ENCODE data around the gene BCAP31.
"Not testable (repeated sequence)": the region's sequence is repeated elsewhere in the genome, so short reads cannot be mapped to it uniquely, and the experiment has no call there.

The BCAP31 gene

DNA sequence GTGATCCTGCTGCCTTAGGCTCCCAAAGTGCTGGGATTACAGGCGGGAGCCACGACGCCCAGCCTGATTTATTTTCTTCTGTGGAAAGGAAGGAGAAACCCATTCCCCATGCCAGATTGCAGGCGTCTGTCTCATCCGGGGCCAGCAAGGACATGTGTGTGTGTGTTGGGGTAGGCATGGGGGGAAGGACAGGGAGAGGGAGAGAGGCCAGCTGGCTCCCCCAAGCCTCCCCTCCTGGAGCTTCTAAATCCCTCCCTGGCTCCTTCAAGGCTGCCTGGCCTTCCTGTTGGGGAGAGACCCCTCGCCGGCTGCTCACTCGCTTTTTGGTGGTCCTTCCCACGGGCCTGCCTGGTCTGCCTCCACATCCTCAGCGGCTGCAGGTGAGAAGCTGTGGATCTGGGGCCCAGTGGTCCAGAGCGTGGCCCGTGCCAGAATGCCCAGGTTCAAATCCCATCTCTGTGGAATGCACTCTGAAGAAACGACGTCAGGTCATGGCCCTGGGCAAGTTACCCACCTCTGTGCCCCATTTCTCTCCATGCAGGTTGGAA lies 38.5 kb upstream of the BCAP31 start:
- DNase-seq: no peak

DNA sequence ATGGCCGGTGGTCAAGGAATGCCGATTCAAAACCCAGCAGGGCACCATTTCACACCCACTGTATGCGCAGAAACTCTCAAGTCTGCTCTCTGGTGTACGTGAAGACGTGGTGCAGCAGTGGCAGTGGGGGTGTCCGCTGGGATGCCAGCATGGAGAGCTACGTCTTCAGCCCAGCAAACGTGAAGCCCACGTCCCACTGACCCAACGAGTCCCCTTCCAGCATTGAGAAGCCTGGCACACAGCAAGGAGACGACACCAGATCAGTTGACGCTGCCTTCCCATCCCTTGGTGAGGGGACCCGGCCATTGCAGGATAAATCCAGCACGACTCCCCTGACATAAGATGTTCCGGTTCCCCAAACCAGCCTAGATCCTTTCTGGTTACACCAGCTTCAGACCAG lies 37.7 kb upstream of the BCAP31 start:
- DNase-seq: no peak

DNA sequence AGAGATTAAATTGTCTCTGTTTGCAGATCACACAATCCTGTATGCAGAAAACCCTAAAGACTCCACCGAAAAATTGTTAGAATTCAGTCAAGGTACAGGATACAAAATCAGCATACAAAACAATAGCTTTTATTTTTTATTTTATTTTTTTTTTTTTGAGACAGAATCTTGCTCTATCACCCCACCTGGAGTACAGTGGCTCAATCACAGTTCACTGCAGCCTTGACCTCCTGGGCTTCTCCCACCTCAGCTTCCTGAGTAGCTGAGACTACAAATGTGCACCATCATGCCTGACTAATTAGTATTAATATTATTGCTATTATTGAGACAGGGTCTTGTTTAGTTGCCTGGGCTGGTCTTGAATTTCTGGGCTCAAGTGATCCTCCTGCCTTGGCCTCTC lies 30.9 kb upstream of the BCAP31 start:
- DNase-seq: no peak

DNA sequence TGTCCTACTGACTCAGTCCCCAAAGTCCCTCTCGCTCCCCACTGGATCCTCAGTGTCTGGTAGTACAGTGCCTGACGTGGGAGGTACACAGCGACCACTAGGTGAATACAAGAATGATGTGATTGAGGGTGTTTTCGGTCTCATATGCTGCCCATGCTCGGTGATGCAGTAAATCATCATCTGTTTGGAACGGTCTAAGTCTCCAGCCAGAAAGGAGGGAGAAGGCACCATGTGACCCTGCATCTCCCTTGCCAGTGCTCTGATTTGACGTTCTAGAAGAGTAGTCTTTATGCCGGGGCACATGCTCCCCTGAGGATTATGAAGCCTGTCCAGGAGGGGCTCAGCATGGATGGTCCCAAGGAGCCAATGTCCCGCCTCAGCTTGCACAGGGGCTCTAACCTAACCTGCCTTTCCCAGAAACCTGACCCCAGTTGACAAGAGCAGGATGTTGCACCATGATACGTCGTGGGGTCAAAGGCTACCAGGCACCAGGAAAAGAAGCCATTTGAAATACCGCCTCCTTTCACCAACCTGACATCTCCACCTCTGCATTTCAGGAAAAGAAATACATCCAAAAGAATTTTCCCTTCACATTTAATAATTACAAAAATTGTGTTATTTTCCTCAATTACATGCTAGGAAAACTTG lies 26.1 kb upstream of the BCAP31 start:
- DNase-seq: peak in 1 of 14 donors; percentile 49

DNA sequence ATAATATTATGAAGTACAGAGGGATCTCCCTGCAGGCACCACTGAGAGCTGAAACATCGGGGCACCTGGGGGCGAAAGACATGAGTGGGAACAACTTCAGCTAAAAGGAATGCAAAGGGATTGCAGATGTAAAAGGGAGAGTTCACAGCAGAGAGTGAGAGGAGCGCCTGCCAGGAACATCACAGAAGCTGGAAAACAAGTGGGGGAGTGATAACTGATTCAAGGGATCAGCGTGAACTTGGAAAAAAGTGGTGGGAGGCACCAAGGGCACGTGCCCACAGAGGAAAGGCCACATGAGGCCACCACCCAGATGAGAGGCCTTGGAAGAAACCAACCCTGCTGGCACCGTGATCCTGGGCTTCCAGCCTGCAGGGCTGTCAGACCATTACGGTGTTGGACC lies 24.8 kb upstream of the BCAP31 start:
- DNase-seq: not testable (repeated sequence)

DNA sequence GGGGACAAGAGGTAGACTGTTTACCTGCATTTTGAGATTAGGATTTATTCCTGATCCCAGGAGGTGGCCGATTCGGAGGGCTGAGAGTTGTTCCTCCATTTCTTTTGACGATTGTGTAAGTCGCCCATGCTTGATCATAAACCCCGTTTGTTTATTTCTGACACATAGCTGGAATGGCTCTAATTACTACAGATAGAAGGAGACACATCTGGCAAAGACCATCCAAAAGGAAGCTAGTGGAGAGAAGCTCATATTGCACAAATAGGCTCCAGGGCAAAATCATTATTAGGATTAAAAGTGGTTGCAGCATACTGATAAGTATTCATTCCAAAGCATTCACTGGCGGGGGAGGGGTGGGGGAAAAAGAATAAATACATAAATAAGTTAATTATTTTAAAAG lies 22.8 kb upstream of the BCAP31 start:
- not testable (repeated sequence) for DNase-seq

DNA sequence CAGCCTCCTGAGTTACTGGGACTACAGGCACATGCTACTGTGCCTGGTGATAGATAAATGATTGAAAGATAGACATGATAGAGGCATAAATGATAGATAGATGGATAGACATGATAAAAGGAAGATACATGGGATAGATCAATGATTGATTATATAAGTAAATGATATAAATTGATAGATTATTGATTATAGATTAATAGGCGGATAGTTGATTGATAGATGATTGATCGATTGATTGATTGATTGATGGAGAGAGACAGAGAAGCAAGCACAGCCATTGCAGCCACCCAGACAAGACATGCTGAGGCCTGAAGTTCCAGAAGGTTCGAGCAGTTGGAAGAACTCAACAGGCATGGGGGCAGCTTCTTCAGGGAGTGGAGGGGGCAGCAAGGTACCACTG lies 22.2 kb upstream of the BCAP31 start:
- no peak for DNase-seq

DNA sequence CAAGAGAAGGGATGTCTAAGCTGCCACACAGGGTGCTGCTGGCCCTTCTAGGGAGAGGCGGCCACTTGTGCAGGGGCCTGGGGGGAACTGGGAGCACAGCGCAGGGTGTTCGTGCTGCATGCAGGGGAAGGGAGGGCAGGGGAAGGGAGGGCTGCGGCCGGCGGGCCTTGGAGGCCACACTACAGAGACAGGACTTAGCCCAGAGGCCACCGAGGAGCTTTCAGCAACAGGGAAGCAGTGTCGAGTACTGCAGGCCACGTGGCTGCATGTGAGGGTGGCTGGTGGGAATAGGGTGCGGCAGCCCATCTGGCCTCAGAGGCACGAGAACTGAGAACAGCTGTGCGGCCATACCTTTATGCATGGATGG lies 20.9 kb upstream of the BCAP31 start:
- not testable (repeated sequence) for DNase-seq

DNA sequence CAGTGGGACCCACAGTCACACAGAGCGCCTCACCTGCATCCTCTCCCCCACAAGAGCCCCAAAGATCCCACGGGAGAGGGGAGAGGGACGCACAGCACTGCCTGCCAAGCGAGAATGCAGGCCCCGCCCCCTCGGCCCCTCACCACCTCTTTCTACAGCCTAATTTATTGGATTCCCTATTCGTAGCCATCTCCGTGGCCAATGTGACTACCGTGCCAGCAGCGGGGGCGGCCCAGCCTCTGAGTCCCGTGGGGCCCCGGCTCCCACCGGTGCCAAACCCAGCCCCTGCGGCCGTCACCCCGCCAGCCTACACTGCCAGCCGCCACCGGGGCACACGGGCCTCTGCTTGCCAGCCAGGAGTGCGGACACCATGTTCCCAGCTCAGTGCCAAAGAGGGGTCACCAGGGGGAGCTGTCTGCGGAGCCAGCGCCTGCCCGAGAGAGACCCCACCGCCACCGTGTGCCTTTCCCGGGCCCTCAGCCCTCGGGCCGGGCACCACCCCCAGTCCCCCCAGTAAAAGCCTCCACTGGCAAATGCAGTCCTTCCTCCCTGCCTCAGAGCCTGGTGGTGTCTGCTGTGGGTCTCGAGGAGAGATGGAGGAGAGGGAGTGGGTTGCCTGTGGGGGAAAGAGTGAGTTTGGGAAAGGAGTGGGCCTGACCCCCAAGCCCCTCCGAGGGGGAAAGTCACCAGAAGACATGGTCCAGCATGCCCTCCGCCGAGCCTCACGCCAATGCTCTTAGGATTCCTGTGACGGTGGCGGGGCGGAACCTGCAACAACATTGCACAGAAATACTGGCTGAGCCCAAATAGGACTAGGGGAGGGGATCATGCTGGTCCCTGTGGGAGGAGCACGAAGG lies 20.3 kb upstream of the BCAP31 start:
- peak in 1 of 14 donors; percentile 25 for DNase-seq

DNA sequence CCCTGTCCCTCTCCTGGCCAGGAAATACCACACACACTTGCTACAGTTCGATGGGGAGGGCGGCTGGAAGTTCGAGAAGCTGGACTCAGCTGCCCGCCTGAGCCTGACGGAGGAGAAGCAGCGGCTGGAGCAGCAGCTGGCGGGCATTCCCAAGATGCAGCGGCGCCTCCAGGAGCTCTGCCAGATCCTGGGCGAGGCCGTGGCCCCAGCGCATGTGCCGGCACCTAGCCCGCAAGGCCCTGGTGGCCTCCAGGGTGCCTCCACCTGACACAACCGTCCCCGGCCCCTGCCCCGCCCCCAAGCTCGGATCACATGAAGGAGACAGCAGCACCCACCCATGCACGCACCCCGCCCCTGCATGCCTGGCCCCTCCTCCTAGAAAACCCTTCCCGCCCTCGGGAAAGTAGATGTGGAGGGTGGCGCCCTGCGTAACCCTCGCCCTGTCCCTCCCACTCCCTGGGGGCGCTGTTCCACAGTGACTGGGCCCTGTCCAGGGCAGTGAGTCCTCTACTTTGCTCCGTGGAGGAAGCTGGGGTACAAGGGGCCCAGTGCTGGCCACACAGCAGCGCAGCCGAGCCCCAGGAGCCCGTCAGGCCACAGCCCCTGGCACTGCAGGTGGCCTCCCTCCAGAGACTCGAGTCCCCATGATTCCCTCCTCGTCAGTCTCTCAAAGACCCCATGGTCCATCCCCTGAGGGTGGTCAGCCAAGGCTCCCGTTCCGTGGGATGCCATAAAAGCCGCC lies 19.5 kb upstream of the BCAP31 start:
- DNase-seq: not testable (repeated sequence)

DNA sequence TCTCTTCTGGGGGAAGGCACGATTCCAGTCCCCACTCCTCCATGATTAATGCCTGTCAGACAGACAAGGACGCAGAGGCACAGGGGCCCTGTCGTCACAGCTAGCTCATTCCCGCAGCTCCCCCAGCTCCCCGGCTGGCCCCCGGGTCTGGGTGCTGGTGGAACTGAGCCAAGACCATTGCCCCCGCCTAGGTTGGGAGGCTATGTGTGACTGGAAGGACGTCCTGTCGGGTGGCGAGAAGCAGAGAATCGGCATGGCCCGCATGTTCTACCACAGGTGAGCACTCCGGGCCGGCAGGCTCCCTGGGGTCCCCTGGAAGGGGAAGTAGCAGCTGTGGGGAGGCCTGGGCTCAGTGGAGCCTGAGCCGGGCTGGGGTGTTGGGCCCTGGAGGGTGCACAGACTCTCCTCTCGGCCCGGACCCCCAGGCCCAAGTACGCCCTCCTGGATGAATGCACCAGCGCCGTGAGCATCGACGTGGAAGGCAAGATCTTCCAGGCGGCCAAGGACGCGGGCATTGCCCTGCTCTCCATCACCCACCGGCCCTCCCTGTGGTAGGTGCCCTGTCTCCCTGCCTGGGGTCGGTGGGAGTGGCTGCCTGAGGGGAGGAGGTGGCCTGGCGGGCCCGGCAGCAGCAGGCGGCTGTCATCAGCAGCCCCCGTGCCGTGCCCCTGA lies 18.7 kb upstream of the BCAP31 start:
- DNase-seq: not testable (repeated sequence)

DNA sequence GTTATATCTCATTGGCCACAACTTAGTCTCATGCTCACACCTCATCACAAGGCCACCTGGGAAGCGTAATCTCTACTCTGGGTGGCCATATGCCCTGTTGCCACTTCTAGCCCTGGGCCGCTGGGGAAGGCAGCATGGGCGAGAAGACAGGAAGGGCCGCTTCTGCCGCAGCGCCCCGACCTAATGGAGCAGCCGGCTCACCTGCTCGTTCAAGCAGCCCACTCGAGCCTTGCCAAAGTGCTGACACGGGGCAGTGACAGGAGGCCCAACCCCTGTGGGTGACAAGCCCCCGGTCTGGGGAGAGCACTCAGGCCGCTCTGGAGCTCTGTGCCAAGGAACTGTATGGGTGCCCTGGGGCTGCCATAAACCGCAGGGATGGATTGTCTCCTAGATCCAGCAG lies 17.9 kb upstream of the BCAP31 start:
- DNase-seq: not testable (repeated sequence)

DNA sequence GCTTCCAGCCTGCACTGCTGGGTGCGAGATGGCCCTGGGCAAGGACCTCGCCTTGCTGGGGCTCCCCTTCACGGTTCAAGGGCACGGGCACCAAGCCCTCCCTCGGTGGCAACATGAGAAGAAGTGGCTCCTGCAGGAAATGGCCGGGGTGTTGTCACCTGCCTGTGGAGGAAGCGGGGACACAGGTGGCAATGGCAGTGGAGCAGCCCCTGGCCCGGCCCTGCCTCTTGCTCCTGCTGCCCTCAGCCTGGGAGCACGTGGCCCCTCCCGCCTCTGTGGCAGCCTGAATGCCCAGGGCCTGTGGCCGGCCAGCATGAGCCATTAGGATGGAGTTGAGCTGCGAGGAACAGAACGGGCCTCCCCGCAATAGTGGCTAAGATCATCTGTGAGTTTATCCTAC lies 17.3 kb upstream of the BCAP31 start:
- no peak for DNase-seq

DNA sequence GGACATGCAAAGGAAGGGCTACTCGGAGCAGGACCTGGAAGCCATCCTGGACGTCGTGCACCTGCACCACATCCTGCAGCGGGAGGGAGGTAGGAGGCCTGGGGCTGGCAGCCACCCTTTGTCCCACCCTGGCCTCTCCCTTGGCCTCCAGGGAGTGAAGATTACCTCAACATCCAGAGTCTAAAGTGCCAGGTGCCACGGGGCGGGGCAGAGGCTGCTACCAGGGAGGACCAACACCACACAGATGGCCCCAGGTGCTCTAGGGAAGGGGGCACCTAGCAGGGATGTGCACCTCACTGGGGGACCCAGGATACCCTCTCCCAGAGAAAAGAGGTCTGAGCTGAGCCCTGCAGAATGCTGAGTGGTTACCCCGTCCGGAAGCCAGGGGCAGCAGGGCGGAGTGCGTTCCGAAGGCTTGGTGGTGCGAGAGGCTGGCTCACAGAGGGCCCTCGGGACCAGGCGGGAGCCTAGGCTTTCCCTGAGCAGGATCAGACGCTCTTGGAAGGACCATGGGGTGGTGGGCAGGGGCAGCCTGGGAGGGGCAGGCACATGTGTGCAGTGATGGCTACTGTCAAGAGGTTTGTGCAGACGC lies 16.5 kb upstream of the BCAP31 start:
- no peak for DNase-seq

DNA sequence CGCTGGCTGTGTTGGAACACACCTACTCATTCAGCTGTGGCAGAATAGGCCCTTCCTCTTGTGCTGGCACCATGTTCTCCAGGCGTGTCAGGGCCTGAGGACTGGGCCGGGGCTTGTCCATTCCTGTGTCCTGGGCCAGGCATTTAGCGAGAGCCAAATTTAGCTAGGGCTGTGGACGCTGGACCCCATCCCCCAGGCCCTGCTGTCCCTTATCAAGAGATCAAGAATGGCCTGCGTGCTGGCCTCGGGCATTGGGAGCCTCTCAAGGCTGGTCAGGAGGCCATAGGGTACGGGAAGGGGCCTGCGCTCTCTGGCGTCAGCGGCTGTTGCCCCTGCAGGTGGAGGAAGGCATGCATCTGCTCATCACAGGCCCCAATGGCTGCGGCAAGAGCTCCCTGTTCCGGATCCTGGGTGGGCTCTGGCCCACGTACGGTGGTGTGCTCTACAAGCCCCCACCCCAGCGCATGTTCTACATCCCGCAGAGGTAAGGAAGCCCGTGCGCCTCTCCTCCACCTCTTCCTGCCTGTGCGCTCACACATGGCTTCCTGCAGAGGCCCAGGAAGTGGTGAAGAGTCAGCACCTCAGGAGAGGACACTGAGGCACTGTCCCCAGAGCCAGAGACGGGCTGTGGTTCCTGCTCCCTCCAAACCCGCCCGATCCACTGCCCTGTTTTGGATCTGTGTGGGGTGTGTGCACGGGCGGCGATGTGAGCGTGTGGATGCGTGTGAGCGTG lies 15.7 kb upstream of the BCAP31 start:
- no peak for DNase-seq

DNA sequence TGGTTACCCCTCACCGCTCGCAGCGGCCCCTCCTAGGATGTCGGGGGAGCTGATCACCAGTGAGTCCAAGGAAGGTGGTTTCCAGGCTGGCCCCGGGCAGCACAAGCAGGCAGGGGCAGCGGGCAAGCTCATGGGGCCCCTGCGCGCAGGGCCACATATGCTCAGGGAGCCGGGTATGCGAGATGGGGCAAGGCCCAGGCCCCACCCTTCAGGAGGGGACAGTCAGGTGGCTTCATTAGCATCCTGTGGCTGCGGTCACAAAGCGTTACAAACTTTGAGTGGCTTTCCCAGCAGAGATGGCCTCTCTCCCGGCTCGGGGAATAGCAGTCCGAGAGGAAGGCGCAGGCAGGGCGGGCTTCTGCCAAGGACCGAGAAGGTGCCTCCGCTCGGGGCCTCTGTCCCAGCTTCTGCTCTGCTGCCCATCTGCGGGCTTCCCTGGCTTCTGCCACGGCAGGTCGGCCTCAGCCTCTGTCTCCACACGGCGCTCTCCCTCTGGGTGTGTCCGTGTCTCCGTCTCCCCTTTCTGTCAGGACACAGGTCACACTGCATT lies 13.9 kb upstream of the BCAP31 start:
- DNase-seq: no peak

DNA sequence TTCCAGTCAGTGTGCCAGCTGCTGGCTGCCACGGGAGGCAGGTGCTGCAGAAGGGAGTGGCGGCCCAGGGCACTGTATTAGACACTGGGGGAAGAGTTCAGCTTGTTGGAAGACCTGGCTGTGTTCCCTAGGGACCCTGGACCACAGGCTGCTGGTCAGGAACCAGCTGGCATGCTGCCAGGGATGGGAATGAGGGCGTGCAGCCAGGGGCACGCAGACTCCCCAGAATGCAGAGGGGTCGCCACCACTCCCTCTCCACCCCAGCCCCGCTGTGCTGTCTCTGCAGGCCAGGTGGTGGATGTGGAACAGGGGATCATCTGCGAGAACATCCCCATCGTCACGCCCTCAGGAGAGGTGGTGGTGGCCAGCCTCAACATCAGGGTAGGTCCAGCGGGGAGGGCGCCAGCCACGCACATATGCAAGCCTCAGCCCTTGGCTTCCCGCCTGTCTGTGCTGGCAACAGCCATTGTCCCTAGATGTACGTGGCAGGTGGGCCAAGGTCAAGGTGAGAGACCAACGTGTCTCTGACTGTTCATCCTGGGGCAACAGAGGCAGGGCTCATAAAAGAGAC lies 12.8 kb upstream of the BCAP31 start:
- no peak for DNase-seq

DNA sequence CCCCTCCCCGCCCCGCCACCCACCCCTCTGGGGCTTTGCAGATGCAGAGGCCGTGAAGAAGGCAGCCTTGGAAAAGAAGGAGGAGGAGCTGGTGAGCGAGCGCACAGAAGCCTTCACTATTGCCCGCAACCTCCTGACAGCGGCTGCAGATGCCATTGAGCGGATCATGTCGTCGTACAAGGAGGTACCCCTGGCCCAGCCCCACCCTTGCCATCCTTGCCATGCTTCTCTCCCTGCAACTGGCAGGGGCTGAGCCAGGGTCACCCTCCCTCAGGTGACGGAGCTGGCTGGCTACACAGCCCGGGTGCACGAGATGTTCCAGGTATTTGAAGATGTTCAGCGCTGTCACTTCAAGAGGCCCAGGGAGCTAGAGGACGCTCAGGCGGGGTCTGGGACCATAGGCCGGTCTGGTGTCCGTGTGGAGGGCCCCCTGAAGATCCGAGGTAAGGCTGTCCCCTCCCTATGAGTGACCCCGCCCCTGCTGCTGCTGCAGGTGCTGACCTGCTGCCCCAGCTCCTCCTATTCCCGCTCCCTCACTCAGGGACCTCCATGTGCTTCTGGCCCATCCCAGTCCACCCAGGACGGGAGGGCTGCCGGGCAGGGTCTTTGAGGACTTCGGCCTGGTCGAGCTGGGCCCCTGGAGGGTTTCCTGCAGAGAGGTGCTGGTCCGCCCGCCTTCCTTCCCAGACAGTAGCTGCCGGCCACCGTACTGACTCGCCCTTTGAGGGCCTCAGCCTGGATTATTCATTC lies 12.1 kb upstream of the BCAP31 start:
- DNase-seq: no peak

DNA sequence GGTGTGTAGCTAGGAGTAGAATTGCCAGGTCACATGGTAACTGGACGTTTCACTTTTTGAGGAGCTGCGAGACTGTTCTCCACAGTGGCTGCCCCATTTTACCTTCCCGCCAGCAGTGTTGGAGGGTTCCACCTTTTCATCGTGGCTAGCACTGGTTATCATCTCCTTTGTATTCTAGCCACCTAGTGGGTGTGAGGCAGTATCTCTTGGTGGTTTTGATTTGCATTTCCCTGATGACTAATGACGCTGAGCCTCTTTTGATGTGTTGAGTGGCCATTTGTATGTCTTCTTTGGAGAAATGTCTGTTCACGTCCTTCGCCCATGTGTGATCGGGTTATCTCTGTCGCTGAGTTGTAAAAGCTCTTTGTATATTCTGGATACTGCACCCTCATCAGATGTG lies 11.1 kb upstream of the BCAP31 start:
- DNase-seq: no peak

DNA sequence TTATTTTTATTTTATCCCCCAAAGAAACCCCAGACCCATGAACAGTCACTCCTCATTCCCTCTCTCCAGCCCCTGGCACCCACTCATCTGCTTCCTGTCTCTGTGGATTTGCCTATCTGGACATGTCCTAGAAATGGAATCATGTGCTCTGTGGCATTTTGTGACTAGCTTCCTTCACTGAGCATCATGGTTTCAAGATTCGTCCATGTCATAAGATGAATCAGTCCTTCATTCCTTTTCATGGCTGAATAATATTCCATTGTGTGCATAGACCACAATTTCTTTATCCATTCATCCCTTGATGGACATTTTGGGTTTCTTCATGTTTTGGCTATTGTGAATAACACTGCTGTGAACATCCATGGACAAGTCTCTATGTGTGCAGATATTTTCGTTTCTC lies 10.7 kb upstream of the BCAP31 start:
- DNase-seq: no peak

All from C1 segment of cervical spinal cord (tissue), 14 donors.